HEK293 (cell line): Measurements from ENCODE around the gene FOXD4.
"Not testable (repeated sequence)": the region's sequence is repeated elsewhere in the genome, so short reads cannot be mapped to it uniquely, and the experiment has no call there.

ENCODE experiments used
- CTCF ChIA-PET: fragments of 350-600 bp; formaldehyde crosslinking; extraction: SDS; loops from one replicate; lab custom pipeline; 2021; ENCODE audit warnings: antibody characterized with exemption; lab: Yijun Ruan, JAX
- POLR2A ChIA-PET: fragments of 300-600 bp; formaldehyde crosslinking; extraction: SDS; loops from one replicate; lab custom pipeline; 2020; ENCODE audit warnings: antibody characterized with exemption, inconsistent platforms; lab: Yijun Ruan, JAX
- H3K27ac ChIP-seq: fragments of 200-500 bp; sonication (Bioruptor generic); 2 replicates; pipeline ENCODE4 v1.5.1; 2014; ENCODE audit warnings: low read depth, low read length, control low read depth, inconsistent platforms; ENCODE audit errors: extremely low read depth
- H3K36me3 ChIP-seq, 2 experiments: fragments of 200-500 bp in 1 of 2; sonication (Bioruptor generic) in 1 of 2; 1 replicate in 1 of 2; 2 replicates in 1 of 2; pipeline ENCODE4 v1.5.1; 2014 to 2017; ENCODE audit warnings: inconsistent platforms in 2 of 2, low read length in 2 of 2; ENCODE audit not compliant: control insufficient read depth in 2 of 2, insufficient read depth in 1 of 2
- H3K4me1 ChIP-seq: fragments of 200-500 bp; sonication (Bioruptor generic); 2 replicates; pipeline ENCODE4 v1.5.1; 2014; ENCODE audit warnings: mild to moderate bottlenecking, low read length, inconsistent platforms; ENCODE audit not compliant: control insufficient read depth, insufficient read depth
- H3K4me3 ChIP-seq: 2 replicates; pipeline ENCODE4 v1.5.1; 2011; ENCODE audit warnings: low read depth, mild to moderate bottlenecking, control low read depth, low read length, moderate library complexity
- H3K9me3 ChIP-seq: fragments of 200-500 bp; sonication (Bioruptor generic); 2 replicates; pipeline ENCODE4 v1.5.1; 2014; ENCODE audit warnings: low read depth, low read length, inconsistent platforms; ENCODE audit not compliant: control insufficient read depth, insufficient read depth
- ZNF335 ChIP-seq: fragments of 450-650 bp; formaldehyde crosslinking; conservative IDR thresholded peaks from 2 replicates; pipeline ENCODE4 v1.5.1; 2016; ENCODE audit warnings: missing biosample characterization, missing genetic modification characterization

The FOXD4 gene

DNA sequence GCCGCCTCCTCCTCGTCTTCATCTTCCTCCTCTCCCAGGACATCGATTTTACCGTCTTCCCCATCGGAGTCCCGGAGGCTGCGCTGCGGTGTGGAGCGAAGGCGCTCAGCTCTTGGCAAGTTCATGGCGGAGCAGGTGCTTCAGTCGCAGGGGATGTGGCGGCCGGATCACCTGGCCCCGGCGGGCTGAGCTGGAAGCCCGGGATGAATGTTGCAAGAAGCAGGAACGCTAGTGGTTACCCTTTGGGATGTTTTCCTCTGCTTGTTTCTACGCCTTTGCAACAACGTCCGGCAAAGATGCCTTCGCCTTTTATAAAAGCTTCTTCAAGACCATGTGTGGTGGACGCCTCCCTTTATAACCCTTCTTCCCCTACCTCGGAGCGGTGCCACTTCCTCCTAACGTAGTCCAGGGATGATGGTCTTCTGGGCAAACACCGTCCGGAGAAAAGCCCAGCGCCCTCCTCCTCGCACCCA lies at the start of gene FOXD4:
Gene FOXD4, minus strand, starts transcription at position 423 of the 473 bp plus-strand sequence. Its CDS starts 298 bp downstream, at position 125.
- CTCF ChIA-PET, H3K4me3 ChIP-seq, H3K4me1 ChIP-seq, POLR2A ChIA-PET, H3K9me3 ChIP-seq, H3K27ac ChIP-seq, H3K36me3 ChIP-seq: not testable (repeated sequence)

GRCh38 chr9:159871-160270 lies 41.7 kb upstream of the FOXD4 start:
- H3K4me1 ChIP-seq, H3K9me3 ChIP-seq, POLR2A ChIA-PET, CTCF ChIA-PET, H3K27ac ChIP-seq, H3K36me3 ChIP-seq, H3K4me3 ChIP-seq: not testable (repeated sequence)

DNA sequence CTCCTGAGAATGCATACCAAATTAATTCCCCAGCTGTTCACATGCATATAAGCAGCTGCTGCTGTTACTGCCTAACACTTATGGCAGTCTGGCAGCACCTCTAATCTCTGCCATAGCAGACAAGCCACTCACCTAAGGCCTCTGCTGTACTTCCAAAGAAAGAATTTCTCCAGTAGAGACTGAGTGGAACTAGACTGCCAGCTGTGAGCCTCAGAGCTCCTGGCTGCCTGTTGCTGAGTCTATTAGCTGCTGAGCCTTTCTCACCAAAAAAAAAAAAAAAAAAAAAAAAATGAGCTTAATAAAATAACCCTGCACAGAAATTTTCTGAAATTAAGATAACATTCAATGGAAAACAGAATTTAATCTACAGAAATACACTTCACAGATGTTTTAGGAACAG lies 33.0 kb upstream of the FOXD4 start:
- POLR2A ChIA-PET, H3K4me1 ChIP-seq, H3K36me3 ChIP-seq, H3K27ac ChIP-seq, CTCF ChIA-PET, H3K4me3 ChIP-seq, H3K9me3 ChIP-seq: not testable (repeated sequence)

DNA sequence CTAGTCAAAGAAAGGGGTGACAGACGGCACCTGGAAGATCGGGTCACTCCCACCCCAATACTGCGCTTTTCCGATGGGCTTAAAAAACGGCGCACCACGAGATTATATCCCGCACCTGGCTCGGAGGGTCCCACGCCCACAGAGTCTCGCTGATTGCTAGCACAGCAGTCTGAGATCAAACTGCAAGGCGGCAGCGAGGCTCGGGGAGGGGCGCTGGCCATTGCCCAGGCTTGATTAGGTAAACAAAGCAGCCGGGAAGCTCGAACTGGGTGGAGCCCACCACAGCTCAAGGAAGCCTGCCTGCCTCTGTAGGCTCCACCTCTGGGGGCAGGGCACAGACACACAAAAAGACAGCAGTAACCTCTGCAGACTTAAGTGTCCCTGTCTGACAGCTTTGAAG lies 21.7 kb upstream of the FOXD4 start:
- CTCF ChIA-PET, H3K4me1 ChIP-seq, H3K9me3 ChIP-seq, H3K4me3 ChIP-seq, POLR2A ChIA-PET, H3K36me3 ChIP-seq, H3K27ac ChIP-seq: not testable (repeated sequence)

- H3K4me3 ChIP-seq, POLR2A ChIA-PET: not testable (repeated sequence)
Observed at GRCh38 chr9:117144-117994, 848 bp downstream of the FOXD4 start.

DNA sequence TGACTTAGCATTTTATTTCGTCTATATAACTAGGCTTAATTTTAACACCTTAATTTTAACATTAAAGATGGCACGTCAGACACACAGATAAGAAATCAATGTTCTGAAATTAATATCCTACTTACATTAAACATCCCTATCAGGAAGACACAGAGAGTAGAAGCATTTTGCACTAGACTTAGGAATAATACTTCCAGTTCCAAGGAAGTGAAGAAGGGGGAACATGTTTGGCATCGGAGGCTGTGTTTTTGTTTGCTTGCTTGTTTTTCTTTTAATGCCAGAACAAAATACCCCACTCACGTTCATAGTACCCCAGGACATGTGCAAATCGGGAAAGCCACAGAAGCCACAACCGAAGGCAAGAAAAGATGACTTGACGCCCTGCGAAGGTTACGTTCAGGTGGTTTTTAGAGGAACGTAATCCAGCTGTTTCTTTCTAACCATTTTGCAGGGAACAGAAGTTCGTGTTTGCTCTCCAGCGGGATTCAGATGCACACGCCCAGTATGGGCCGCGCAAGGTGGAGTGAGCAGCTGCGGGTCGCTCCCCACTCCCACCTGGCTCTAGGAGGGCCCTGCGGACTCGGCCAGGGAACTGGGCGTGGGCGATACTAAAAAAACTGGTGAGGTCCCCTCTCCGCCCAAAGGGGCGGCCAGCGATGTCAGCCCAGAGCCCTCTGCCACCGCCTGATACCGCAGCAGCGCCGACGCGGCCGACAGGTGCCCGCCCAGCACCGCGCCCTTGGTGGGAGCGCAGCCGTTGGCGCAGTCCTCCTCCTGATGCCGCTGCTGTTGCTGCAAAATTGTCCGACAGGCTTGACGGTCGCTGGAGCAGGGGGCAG lies 1.8 kb downstream of the FOXD4 start:
- H3K4me3 ChIP-seq, H3K9me3 ChIP-seq, POLR2A ChIA-PET, CTCF ChIA-PET, H3K36me3 ChIP-seq, H3K27ac ChIP-seq, H3K4me1 ChIP-seq: not testable (repeated sequence)

More at GRCh38 chr9:117144-117994, 848 bp downstream of the FOXD4 start:
- H3K9me3 ChIP-seq, CTCF ChIA-PET, H3K27ac ChIP-seq, H3K4me1 ChIP-seq, H3K36me3 ChIP-seq: not testable (repeated sequence)

DNA sequence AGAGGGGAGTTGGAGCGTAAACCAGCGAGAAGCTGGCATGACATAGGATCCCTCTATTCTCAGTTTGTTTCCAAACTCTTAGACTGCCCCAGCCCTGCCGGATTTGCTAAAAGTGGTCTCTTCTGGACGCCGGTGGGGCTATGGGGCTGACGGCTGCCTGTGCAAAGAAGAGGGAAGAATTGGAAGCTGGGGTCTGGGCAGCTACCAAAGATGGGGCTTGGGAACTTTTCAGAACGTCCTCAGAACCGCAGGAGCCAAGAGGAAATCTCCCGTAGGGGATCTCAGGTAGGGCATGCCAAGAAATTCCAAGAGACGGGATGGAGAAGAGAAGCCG lies 3.1 kb downstream of the FOXD4 start:
- POLR2A ChIA-PET, H3K36me3 ChIP-seq, H3K4me1 ChIP-seq, H3K4me3 ChIP-seq, H3K27ac ChIP-seq, H3K9me3 ChIP-seq, CTCF ChIA-PET: not testable (repeated sequence)
- peak; percentile 27; the same call in 1 of the 2 replicates for TF ChIP-seq ZNF335 (tag by site-specific recombination)
